ENCODE results near the gene RNF144A.

- TF ChIP-seq KLF5 (IDR thresholded peaks at IDR 0.05; ENCODE audit: partially characterized antibody) (no peak), NRF1 (conservative IDR thresholded peaks at IDR 0.05; ENCODE audit: low read depth, low read length) (no peak)
These were observed 124.2 kb downstream of the RNF144A start for GRCh38 chr2:7041421-7041820.
